AG09309 (cell line): ENCODE results near the gene REELD1.

Source experiments
- DNase-seq: peaks from one replicate; pipeline ENCODE4 v3.0.0-alpha.2; 2010; ENCODE audit warnings: low read depth
- H3K4me3 ChIP-seq: 2 replicates; pipeline ENCODE4 v1.5.1; 2011; ENCODE audit warnings: mild to moderate bottlenecking, low read depth, low read length, moderate library complexity; ENCODE audit not compliant: control insufficient read depth
- CTCF ChIP-seq: IDR thresholded peaks from 2 replicates; pipeline ENCODE4 v1.5.1; 2011; ENCODE audit warnings: mild to moderate bottlenecking, low read depth, low read length, inconsistent platforms; ENCODE audit not compliant: insufficient read depth, control insufficient read depth; ENCODE audit errors: missing control alignments

The REELD1 gene

GRCh38 chr4:146191766-146192458 is 22.4 kb upstream of the REELD1 start:
- no peak overlapping the region for H3K4me3 ChIP-seq
- no peak for TF ChIP-seq CTCF
- no peak for DNase-seq

GRCh38 chr4:146193628-146194027 is 20.7 kb upstream of the REELD1 start:
- no peak for DNase-seq
- H3K4me3 ChIP-seq, result no peak overlapping the region
- no peak for TF ChIP-seq CTCF

GRCh38 chr4:146194212-146194611 is 20.1 kb upstream of the REELD1 start:
- TF ChIP-seq CTCF, result no peak
- no peak for DNase-seq
- no peak overlapping the region for H3K4me3 ChIP-seq

- no peak overlapping the region for H3K4me3 ChIP-seq
- no peak for DNase-seq
- no peak for TF ChIP-seq CTCF
These were observed 11.7 kb upstream of the REELD1 start for GRCh38 chr4:146202665-146203064.

GRCh38 chr4:146207410-146207809 is 6.9 kb upstream of the REELD1 start:
- no peak overlapping the region for H3K4me3 ChIP-seq
- no peak for DNase-seq

GRCh38 chr4:146210890-146211289 is 3.4 kb upstream of the REELD1 start:
- TF ChIP-seq CTCF, result no peak
- no peak for DNase-seq

More at GRCh38 chr4:146207410-146207809, 6.9 kb upstream of the REELD1 start:
- TF ChIP-seq CTCF, result no peak

More at GRCh38 chr4:146210890-146211289, 3.4 kb upstream of the REELD1 start:
- H3K4me3 ChIP-seq, result no peak overlapping the region
